SK-N-DZ (cell line): ENCODE measurements around the gene MGAT1.
"Not testable (repeated sequence)": the region's sequence is repeated elsewhere in the genome, so short reads cannot be mapped to it uniquely, and the experiment has no call there.

ENCODE experiments used
- DNase-seq: peaks from one replicate; pipeline ENCODE4 v3.0.0-alpha.2; 2015; ENCODE audit warnings: low spot score

Gene MGAT1

DNA sequence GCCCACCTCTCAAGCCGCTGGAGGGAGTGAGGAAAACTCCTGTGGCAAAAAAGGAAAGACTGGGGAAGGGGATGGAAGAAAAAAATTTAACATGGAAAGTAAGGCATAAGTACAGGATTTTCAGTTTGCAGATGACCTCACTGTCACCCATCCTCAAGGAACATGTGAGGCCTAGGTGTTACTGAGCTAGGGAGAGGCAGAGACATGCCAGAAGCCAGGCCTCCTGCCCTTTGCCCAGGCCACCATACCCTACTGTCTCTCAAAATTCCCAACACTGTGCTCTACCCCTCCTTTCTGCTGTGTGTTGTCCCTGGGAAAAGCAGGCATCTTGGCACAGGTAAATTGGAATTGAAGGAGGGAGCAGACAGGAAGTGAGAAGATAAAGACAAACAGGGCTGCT, 4.4 kb upstream of the MGAT1 start:
- DNase-seq = no peak

DNA sequence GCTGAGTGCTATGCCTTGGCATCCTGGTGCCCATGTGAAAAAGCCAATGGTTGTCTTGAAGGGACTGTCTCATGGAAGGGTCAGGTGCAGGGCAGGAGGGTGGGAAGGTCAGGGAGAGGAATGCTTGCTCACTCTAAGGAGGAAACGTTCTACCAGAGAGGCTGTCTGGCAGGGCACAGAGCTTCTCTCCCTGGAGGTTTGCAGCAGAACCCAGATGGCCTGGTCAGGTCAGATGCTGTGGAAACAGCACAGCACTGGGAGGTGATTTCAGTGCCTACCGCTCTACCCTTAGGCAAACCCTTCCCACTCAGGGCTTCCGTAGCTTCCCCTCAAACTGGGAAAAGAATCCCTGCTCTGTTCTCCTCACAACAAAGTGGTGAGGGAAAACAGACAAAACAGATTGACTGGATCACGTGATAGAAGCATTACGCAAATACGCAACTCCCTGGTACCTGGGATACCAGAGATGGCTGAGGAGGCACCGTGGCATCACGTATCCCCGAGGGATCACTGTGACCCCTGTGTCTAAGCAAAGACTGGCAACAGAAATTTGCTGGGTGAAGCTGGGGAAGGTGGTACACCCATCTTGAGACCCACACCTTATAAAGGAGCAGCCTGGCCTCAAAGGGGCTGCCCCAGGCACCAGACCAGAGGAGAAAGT, 3.9 kb upstream of the MGAT1 start:
- no peak for DNase-seq

- DNase-seq = no peak
These were observed 1.6 kb upstream of the MGAT1 start for GRCh38 chr5:180804129-180804618.

DNA sequence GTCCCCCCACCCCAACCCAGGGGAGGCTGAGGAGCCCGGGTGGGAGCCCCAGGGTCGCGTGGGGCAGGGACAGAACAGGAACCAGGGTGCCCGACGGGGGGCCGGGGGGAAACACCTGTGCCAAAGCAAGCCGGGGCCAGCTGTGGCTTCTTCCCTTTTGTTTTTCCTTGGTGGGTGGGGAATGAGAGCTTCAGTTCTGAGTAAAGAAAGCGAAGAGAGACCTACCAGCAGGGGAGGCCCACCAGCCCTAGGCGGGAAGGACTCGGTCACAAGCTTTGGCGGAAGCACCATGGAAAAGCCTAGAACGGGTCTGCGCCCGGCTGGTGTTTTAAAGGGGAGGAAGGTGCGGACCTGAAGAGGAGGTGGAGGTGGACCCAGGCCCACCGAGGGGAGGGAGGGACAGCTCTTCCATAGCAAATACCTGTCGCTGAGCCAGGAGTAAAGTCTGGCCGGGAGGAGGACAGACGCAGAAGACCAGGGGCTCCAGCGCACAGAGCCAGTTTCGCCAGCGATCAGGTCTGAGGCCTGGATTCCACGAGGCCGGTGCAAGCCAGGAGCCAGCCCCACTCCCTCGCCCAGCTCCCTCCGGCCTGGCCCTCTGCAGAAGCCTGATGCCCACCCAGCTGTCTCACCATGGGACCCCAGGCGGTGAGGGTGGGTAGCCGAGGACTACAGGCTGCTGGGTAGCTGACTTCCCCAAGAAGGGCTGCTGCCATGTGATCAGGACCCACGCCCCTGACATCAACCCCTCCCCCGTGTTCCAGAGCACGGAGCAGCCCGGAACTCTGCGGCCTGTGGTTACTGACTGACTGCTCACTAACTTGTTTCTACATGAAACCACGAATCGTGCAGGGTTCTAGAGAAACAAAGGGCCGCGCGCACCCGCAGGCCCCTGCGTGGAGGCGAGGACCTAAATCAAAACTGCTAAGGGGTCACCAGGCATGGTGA, 849 bp upstream of the MGAT1 start:
- DNase-seq = no peak

- no peak for DNase-seq
These were observed 846 bp downstream of the MGAT1 start for GRCh38 chr5:180801596-180802324.

- no peak for DNase-seq
These were observed 2.5 kb downstream of the MGAT1 start for GRCh38 chr5:180799902-180800801.

- no peak for DNase-seq
These were observed 3.4 kb downstream of the MGAT1 start for GRCh38 chr5:180799194-180799593.

GRCh38 chr5:180798193-180798592, 4.4 kb downstream of the MGAT1 start:
- no peak for DNase-seq

- no peak for DNase-seq
These were observed 5.1 kb downstream of the MGAT1 start for GRCh38 chr5:180797256-180798192.

- no peak for DNase-seq
These were observed 6.8 kb downstream of the MGAT1 start for GRCh38 chr5:180795771-180796313.

DNA sequence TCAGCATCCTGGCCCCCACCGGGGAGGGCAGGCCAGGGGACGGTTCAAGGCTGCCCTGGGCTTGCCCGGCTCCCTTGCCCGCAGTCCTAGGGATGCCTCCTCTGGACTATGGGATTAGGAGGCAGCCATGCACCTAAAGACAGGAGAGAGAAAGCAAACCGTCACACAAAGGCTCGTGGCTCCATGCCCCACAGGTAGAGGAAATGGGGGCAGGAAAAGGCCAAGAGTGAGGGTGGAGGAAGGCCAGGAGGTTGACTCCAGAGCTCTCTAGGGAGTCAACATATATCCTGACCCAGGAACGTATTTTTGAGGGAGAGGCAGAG, 9.7 kb downstream of the MGAT1 start:
- DNase-seq = no peak

GRCh38 chr5:180792287-180792964, 10.2 kb downstream of the MGAT1 start:
- no peak for DNase-seq

DNA sequence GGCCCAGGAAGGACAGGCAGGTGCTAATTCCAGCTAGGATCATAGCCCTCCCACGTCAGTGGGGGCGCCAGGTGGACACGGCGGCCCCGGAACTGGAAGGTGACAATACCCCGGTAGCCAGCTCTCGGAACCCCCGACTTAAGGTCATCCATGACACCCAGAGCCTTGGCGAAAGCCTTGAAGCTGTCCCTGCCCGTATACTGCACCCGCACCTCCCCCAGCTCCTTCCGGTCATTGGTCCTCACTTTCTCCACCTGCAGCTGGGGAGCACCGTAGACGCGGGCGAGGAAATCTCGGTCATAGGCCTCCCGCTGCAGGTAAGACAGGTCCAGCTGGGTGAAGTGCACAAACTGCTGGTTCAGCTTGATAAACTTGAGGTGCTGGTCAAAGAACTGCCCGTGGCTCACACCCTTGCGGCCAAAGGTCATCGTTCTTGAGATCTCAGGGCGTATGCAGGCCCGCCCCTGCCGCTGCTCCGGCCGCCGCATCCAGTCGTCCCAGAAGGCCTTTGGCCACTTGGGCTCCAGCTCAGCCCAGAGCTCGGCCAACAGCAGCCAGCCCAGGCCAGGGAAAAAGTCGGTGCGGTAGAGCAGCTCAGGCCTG, 10.9 kb downstream of the MGAT1 start:
- DNase-seq = no peak

- no peak for DNase-seq
These were observed 12.1 kb downstream of the MGAT1 start for GRCh38 chr5:180790524-180790923.

DNA sequence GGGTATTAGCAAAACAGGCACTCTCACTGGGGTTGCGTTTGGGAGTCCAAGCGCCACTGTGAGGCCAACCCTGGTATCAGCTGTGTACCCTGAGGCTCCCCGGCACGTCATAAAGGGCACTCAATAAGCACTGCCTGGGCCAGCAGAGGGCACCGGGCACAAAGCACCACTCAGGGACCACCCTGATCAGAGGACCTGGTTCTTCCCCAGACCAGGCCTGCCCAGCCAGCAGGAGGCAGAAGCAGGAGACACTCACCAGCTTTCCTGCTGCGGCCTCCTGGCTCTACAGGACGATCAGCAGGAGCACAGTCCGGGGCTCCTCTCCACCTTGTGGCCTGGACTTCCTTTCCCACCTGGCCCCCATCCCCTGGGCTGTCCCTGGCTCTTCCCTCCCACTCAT, 12.6 kb downstream of the MGAT1 start:
- DNase-seq = no peak

DNA sequence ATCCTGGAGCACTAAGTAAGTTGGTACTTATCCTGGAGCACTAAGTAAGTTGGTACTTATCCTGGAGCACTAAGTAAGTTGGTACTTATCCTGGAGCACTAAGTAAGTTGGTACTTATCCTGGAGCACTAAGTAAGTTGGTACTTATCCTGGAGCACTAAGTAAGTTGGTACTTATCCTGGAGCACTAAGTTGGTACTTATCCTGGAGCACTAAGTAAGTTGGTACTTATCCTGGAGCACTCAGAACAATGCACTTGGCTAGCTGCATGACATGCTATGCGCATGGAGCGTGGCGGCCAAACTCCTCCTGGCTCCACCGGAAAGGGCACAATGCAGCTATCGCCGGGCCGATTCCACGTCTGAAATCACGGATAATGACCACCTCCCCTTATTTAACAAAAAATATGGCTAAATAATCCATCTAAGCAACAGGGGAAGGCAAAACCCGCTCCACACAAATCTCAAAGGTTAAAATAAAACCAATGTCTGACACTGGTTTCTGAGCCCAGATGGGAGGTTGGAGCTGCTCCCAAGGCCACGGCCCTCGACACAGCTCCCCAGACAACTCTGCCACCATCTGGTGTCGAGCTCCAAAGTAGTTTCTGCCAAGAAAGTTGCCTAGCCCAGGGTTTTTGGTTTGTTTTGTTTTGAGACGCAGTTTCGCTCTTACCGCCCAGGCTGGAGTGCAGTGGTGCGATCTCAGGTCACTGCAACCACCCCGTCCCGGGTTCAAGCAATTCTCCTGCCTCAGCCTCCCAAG, 13.8 kb downstream of the MGAT1 start:
- DNase-seq = not testable (repeated sequence)

- no peak for DNase-seq
These were observed 14.7 kb downstream of the MGAT1 start for GRCh38 chr5:180787711-180788431.
